T1000 (cell line): ENCODE data around the gene MMP28.
A peak's percentile ranks its signal among the peaks of the same experiment; 100 is the strongest.

Source experiments
- DNase-seq: peaks from one replicate; lab custom pipeline; 2025; ENCODE audit warnings: mixed read lengths; lab: John Stamatoyannopoulos, UW

Gene MMP28

DNA sequence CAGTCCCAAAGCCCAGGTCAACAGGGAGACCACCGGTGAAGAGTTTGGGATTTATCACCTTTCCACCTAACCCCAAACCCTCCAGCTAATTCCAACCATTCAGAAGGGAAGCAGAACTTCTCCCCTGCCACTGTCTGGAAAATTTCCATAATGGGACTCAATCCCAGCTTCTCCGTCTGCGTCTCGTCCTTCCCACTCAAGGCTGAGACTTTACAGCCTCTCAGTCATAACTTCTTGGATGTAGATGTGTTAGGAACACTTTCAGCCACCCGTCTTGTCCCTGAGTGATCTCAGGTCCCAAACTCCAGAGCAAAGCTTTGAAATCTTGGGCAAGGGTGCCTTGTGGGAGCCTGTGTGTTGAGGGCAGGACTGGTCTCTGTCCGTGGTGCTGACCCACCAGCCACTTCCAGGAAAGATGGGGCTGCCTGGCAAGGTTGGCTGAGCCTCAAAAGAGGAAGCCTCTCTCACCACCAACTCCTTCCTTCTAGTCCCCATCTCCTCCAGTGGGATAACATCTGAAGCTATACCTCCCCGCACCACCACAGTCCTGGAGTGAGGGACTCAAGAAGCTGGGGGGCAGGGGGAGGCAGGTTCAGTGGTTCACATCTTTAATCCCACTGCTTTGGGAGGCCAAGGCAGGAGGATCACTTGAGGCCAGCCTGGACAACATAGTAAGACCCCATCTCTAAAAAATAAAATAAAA is 51.7 kb downstream of the MMP28 start:
- DNase-seq: peak; percentile 26

DNA sequence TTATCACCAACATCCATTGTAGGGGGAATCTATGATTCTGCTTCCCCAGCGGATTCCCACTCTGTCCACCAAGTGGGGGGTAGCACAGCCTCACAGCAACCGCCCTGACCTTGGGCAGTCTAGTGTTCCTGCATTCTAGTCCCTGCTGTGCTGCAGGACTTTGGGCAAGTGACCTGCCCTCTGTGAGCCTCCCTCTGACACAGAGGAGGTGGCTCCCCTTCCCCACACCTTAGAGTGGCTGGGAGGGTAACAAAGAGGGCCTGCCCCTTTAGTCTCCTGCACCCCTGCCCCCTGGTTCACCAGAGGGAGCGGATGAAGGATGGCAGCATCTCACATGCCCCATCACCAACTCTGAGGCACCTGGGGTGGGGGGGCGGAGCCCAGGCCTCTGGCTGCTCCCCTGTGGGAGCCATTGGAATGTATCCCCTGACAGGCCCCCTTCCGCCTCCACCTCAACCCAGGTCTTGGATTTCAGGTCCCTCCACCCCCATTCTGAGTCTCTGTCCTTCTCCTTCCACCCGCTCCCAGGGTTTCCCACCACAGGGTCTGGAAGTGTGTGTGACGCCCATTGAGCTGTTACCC is 52.5 kb downstream of the MMP28 start:
- no peak for DNase-seq

DNA sequence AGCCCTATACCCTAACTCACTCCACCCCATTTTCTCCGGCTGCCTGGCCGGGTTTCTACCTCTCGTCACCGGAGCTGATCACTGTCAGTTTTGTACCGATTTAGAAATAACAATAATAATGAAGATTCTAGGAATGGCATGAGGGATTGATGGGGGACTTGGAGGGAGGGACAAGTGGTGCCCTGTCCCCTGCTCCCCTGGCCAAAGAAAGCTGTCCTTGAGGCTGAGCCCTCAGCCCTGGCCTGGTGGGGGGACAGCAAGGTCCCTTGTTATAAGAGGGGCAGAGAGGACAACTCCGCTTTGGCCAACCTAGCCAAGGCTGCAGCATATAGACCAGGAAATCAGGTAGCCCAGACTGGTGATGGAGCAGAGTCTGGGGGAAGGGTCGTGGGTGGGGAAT is 52.9 kb downstream of the MMP28 start:
- DNase-seq: no peak

DNA sequence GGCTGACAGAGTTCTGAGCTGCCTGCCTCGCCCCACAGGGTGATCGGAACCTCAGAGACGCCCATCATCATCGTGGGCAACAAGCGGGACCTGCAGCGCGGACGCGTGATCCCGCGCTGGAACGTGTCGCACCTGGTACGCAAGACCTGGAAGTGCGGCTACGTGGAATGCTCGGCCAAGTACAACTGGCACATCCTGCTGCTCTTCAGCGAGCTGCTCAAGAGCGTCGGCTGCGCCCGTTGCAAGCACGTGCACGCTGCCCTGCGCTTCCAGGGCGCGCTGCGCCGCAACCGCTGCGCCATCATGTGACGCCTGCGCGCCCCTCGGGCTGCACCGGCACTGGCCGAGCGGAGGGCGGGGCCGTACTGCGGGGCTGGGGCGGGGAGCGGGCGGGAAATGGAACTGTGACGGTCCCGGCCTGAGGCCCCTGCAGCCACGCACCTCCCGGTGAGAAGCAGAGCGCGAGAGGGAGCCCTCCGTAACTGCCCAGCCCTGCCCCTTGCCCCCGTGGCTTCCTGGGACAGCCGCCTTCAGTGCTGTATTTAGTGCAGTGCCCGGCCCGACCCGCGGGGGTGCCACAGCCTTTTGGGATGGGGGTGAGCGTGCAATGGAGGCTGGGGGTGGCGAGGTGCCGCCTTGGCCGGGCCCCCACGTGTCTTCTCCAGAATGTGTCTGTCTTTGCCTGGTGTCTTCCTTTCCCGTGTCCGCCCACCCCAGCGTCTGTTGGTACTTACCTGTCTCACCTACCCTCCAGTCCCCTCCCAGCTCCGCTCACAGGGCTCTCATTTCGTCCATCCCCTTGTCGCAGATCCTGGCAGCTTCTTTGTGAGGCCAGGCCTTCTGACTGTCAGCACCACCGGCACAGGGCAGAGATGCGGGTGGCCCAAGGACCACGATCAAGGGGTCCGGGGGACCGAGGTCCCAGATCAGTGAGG is 54.2 kb downstream of the MMP28 start:
- DNase-seq: no peak

DNA sequence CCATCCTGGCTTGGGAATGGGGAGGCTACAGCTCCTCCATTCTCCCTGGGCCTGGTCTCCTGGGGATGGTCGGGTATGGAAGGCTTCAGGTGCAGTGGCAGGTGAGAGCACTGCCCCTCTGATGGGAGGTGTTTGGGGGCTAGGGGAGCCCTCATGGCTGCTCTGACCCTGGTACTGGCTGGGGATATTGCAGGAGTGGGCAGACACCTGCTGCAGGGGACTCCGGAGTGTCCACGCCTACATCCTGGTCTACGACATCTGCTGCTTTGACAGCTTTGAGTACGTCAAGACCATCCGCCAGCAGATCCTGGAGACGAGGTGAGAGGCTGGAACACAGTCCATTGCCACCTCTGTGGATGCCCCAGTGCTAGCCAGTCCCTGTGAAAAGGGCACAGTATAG is 55.2 kb downstream of the MMP28 start:
- no peak for DNase-seq

DNA sequence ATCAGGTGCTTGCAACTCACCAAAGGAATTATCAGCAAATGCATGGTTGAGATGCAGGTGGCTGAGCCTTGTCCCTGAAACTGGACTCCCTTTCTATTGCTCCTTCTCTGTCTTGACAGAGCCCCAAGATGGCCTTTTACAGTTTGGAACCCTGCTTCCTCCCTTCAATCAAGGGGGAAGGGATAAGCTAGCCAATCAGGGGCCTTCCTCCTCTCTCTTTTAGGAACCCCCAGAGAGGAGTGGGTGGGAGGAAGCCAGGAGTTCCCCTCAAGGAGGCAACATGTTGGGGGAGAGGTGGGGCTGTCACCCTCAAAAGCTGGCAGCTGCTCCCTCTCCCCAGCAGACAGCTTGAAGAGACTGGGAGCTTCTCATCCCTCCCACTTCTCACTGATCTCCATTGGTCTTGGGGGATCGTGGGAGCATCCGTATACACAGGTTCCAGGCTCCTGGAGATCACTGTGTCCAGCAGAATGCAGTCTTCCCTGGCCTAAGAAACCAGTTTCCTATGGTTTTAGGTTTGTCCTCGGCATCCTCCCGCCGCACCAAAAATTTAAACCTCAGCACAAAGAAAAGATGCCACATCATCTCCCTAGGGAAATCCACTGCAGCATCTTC is 56.8 kb downstream of the MMP28 start:
- DNase-seq: no peak

DNA sequence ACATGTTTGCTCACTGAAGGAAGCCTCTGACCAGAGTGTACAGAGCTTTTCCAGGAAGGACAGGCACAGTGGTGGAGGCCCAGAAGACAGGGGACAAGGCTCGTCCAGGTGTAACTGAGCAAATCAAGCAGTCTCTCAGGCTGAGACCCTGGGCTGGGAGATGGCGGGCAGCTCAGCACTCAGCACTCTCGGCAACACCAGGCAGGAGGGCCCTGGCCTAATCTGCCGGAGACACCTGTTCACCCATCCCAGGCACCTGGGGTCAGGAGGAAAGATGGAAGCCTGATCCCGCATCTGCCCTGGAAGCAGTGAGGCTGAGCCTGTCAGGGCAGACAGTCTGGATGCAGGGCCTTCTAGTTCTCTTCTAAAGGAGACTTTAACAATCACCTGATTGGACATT is 59.2 kb downstream of the MMP28 start:
- DNase-seq: no peak

DNA sequence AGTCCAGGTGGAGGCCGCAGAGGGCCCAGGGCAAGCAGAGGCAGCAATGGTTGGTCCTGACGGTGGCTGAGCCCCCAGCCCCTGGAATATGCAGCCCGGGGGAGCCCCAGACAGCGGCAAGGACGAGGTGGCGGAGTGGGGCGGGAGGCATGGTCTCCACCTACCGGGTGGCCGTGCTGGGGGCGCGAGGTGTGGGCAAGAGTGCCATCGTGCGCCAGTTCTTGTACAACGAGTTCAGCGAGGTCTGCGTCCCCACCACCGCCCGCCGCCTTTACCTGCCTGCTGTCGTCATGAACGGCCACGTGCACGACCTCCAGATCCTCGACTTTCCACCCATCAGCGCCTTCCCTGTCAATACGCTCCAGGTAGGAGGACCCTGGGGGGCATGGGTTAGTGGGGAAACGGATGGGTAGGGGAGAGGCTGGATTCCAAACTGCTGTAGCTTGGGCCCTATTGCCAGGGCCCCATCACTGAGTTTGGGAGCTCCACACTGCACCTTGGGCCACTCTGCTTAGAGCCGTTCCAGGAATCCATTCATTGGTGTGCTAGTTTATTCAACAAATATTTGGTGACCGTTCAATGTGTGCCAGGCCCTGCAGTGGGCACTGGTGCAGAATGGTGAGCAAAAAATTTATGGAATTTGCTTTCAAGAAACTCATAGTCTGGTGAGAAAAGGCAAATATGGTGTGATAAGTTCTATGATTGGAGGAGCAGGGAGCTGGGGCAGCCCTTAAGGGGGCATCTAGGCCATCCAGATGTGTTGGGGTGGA is 60.2 kb downstream of the MMP28 start:
- no peak for DNase-seq

DNA sequence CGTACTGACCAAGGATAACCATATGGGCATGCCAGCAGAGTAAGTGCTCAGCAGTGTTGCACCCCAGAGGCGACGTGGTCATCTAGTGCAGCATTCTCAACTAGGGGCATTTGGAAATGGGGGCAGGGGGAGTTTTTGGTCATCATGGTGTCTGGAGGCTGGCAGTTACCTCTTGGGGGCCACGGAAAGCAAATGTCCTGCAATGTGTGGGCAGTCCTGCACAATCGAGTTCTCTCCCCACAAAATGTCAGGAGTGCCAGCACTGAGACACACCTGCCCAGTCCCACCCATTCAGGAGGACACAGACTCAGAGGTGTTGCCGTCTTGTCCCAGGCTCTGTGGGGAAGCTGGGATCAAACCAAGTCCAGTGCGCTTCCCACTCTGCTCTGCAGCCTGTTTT is 61.0 kb downstream of the MMP28 start:
- DNase-seq: no peak

DNA sequence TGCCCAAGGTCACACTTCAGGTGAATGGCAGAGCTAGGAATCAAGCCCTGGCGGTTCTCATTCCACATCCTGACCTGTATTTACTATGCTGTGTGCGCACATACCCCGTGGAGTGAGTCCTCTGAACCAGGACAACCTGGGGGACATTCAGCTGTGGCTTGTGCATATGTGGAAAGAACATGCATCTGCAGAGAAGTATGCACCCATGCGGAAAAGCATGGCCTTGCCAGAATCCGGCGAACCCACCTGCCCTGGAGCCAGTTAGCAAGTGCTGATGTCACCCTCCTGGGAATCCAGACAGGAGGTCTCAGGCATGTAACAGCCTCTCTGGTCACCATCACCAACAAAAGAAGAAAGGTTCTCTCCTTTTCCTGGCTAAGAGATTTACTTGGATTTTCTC is 62.1 kb downstream of the MMP28 start:
- no peak for DNase-seq

DNA sequence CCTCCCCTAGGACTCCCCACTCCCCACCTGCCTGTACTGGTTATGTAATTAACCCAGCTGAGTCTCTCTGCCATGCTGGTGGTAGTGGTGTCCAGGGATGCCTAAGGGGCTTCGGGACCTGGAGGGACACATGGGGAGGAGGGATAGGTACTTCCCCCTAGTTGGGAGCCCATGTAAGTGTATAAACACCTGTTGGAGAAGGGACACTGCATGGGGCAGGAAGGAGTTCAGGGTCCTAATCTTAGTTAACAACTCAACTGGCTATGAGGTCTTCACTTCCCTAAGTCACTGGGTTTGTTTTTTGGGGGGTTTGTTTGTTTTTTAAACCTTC is 62.7 kb downstream of the MMP28 start:
- DNase-seq: no peak

DNA sequence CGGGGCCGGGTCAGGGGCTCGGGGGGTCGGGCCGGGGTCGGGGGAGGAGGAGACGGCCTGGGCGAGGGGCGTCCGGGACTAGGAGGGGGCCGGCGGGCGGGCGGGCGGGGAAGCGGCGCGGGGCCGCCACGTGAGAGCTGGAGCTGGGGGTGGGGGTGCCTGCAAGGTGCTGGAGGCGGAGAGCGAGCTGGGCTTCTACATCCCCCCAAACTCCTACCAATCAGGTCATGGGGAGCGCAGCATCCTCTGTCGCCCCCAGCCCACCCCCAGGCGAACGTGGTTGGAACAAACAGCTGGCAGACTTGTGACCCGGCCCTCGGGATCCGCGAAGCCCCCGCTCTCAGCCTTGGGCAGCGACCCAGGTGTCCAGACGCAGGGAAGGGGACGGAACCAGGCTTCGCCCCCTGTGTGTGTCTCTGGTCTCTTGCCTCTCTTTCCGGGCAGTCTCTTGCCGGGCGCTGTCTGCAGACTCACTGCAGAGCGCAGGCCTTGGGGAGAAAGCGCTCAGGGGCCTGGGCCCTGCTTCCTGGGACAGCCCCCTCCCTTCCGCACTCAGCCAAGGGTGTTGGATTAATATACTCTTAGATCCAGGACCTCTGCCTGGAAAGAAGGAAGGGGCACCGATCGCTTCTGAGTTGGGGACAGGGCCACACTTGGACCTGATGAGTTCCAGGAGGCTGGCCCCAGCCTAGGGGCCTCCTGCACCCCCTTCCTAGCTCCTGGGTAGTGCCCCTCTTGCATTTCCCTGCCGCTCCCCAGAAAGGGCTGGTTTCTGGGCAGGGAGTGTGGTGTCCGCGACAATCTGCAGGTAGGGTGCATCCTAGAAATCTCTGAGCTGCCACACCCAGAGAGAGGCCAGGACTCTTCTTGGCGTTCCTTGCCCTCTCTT is 63.3 kb downstream of the MMP28 start:
- no peak for DNase-seq

DNA sequence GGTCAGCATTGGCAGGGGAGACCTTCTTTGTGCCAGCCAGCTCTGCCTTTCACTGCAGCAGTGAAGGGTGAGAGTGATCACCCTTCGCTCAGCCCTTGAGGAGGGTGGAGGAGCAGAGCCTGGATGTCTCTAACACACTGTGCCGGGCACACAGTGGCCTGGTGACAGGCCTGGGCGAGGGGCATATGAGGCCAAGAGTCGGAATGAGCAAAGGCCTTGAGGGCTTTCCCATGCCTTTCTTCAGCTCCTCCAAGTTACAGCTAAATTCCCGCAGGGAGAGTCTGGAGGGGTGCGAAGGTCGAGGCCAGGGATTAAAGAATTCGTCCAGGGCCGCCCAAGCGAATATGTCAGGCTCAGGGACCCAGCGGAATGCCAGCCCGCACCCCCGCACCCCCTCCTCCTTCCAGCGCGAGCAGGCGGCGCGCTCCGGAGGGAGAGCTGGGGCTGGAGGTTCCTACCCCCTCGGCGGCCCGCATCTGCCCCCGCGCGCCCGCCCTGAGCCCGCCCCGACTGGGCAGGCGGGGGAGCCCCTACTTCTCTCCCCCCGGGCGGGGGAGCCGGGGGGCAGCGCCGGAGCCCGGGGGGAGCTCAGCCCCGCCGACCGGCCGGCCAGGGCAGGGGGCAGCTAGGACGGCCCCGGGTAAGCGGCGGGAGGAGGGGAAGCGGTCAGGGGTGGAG is 64.1 kb downstream of the MMP28 start, which contains the start of gene RASL10B:
Gene RASL10B (plus strand): TSS at position 401 of the 678 bp plus-strand sequence. CDS start 3,546 bp downstream, outside the sequence.
- peak; percentile 39 for DNase-seq

DNA sequence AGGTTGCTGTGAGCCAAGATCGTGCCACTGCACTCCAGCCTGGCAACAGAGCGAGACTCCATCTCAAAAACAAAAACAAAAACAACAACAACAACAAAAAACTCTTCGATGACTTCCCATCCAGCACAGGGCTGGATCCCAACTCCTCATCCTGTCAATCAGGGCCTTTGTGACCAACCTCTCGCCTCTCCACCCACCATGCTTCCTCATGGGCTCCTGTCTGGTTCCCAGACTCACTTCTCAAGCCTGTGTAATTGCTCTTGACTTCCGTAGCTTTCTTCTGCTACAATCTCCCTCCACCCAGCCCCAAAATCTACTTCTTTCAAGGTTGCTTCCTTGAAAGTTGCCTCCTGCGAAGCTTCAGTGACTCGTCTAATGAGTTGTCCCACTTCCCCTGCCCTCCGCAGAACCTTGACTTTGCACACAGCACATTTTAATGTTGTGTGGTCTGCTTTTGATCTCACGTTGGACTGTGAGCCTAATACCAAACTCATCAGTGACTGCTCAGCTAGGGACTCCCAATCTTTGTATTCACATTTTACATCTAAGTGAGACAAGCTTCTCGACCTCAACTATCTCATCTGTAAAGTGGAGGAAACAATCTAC is 64.9 kb downstream of the MMP28 start:
- DNase-seq: no peak

DNA sequence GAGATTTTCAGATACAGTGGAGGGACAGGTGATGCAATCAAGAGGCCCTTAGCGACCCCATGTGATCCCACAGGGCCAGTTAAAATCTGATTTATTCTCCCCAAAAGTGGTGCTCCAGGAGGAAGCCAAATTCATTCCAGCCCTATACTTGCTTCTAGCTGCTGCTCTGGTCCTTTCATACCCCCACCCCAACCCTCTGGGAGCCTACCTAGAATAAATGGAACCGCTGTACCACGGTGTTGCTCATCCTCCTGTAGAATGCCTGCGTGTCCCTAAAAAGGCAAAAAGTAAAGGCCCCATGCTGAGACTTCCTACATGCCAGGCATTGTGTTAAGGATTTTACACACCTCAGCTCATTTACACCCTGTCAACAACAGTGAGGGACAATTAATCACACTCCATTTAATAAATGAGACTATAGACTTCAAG is 66.0 kb downstream of the MMP28 start:
- no peak for DNase-seq

DNA sequence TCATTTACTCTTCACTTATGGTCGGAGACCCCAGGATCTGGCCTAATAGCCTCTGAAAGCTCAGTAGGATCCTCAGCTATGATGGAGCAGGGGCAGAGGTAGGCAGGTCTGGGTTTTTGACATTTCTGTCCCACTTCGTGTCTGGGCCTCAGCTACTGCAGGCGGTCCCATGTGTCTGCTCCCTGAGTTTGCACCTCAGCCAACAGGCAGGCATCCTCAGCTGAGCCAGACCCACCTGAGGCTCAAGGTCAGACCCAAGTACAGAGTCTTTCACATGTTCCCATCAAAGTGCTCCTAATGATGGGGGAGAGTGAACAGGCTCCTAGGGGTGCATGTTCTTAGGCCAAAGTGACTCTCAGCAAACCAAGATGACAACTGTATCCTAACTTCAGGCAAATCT is 66.9 kb downstream of the MMP28 start:
- no peak for DNase-seq

DNA sequence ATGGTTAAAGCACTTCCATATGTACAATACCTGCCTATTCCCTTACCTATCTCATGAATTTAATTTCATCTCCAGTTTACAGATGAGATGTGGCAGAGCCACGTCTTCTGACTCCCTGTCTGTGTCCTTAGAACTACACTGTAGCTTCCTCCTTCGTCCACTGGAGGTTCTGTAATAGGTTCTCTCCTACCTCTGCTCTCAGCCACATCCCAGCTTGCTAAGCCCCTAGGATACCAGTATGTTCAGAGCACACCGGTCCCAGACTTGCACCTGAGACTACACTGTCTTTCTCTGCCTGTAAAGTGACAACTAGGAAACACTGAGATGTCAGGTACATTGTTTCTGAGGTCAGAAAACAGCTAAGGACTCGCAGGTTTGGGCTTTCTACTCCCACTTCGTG is 67.8 kb downstream of the MMP28 start:
- DNase-seq: no peak

DNA sequence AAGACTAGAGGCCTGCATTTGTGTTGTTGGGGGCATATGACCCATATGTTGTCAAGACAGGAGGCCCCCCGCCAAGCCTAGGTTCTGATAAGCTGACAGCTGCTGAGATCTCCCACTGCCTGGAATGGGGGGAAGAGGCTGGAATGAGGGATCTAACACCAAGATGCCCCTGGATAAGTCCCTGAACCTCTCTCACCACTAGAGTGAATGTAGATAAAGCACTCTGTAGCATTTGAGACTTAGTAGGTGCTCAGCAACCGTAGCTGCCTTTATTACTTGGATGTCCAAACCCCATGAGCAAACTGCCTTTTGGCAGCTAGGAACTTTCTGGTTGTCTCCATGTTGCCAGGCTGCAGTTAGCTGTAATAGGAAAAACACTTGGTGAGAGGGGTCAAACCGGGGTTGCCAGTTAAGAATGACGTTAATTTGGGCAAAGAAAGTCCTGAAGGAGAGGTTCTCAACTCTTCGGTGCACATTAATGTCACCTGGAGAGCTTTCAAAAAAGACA is 68.4 kb downstream of the MMP28 start:
- no peak for DNase-seq
